HG03460 (cell line): ENCODE measurements around the gene KCNIP4.
"Not testable (repeated sequence)": the region's sequence is repeated elsewhere in the genome, so short reads cannot be mapped to it uniquely, and the experiment has no call there.

Source experiments
- ATAC-seq: cut with Tn5 transposase; IDR thresholded peaks from one replicate; pipeline ENCODE4 v1.9.1; 2021; ENCODE audit not compliant: unreplicated experiment

Gene KCNIP4

DNA sequence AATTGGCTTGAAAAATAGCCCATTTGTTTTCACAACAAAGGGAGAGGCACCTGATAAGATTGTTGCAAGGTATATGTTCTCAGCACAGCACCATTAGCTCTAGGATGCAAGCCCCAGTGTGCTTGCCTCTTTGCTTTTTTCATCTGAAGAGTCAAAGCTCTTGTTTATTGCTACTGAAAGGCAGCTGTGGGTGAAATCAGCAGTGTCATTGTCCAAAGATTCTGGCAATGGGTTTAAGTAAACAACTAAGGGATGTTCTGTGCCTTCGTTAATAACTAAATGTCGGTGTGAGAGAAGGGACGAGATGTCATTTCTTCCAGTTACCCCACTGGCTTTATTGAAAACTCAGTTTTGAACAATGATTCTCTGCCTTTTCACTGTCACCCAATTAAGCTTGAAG, 567.7 kb downstream of the KCNIP4 start:
- no peak for ATAC-seq

DNA sequence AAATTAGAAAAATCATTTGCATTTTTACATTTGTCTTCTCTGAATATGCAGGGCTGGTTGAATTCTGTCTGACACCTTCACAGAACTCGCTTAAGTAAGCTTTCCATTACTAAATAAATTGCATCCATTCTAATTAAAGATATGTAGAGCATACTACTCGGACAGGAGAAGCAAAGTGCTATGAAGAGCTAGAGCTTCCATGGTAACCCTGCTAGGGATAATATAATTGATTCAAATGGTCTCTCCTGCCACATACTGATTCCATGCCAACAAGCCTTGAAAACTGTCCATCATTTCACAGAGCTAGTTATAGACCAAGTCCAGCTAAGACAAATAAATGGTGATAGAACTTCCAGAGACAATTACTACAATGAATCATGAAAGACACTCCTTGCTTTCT, 571.5 kb downstream of the KCNIP4 start:
- no peak for ATAC-seq

DNA sequence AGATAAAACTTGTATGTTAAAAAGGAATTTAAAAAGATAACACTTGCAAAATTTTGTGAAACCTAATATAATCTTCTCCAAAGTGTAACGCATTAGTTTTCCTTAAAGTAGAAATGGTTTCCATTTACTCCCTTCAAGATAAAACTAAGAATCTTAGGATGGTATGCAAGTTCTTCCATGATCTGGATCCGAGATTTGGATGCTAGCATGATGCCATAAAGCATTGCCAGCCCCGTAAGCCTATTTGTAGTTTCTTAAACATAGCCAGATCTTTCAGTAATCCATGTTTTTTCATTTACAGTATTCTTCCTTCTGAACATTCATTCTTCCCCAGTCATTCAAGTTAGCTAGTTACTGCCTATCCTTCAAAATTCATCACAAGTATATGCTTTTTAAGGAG, 572.4 kb downstream of the KCNIP4 start:
- no peak for ATAC-seq

GRCh38 chr4:21374641-21375368, 573.8 kb downstream of the KCNIP4 start:
- no peak for ATAC-seq

GRCh38 chr4:21367567-21367966, 581.0 kb downstream of the KCNIP4 start:
- ATAC-seq = no peak

GRCh38 chr4:21366840-21367239, 581.7 kb downstream of the KCNIP4 start:
- ATAC-seq = no peak

DNA sequence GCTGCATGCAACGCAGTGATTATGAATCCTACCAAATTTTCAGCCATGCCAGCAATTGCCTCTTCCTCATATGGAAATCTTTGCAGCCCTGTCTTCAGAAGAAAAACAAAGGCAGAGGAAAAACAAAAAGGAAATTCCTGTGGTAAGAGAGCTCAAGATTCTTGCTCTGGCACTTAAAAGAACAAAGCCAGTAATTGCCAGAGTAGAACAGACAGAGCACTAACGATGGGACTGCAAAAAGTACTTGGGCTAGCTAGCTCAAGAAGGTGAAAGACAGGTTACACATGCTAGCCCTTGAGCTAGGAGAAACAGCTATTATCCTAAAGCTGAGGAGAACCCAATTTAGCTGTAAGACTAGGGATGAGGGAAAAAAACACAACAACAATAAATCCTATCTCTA, 582.3 kb downstream of the KCNIP4 start:
- no peak for ATAC-seq

DNA sequence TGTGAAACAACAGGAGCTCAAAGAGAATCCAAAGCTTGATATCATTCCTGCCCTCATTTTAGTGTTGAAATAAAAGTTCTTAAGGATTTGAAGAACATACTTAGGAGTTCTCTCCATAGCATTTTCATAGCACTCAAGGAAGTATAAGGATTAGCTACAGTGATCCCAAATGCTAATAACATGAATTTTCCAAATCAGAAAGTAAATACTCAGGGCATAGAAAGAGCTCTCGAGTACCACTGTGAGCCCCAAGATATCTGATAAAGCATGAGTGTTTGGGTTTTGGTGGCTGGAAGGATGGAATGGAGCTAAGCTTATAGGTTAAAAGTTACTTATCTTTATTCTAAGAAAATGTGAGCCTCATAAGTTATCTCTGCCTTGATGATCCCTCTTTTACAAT, 584.9 kb downstream of the KCNIP4 start:
- ATAC-seq = no peak

- not testable (repeated sequence) for ATAC-seq
Observed at GRCh38 chr4:21352354-21352753, 596.2 kb downstream of the KCNIP4 start.

- no peak for ATAC-seq
Observed at GRCh38 chr4:21347142-21347541, 601.4 kb downstream of the KCNIP4 start.

DNA sequence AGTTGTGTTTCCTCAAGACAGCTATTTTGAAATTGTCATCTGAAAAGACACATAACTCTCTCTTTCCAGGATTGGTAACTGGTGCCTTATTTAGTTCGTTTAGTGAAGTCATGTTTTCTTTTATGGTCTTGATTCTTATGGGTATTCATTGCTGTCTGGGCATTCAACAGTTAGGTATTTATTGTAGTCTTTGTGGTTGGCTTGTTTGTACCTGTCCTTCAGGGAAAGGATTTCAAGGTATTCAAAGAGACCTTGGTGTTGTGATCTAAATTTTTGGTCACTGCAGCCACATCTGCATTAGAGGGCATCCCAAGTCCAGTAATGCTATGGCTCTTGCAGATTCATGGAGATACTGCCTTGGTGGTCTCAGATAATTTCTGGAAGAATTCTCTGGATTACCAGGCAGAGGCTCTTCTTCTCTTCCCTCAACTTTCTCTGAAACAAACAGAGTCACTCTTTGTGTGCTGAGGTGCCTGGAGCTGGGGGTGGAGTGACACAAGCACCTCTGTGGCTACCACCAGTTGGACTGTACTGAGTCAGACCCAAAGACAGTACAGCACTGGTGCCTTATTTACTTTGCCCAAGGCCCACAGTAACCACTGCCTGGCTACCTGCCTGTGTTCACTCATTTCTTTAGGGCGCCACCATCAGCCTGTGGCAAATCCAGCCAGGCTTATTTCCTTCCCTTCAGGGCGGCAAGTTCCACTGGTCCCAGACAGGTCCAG, 620.4 kb downstream of the KCNIP4 start:
- no peak for ATAC-seq

- ATAC-seq = no peak
Observed at GRCh38 chr4:21320034-21320433, 628.5 kb downstream of the KCNIP4 start.

DNA sequence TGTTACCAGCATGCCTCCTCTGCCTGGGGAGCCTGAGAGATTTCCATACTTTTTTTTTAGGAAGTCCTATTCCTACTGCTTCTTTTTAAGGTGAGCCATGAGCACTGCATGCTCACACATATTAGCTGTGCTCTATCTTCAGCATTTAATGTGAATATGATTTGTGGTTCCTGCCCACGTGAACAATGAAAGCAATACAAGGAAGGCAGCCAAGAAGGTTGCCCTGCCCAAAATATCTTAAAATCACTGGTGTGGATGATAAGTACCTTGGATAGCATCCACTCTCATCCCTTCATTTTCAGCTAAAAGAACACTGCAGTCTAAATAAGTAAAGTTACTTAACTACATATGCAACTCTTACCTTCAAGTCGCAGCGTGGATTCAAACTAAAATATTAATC, 640.9 kb downstream of the KCNIP4 start:
- ATAC-seq = no peak

DNA sequence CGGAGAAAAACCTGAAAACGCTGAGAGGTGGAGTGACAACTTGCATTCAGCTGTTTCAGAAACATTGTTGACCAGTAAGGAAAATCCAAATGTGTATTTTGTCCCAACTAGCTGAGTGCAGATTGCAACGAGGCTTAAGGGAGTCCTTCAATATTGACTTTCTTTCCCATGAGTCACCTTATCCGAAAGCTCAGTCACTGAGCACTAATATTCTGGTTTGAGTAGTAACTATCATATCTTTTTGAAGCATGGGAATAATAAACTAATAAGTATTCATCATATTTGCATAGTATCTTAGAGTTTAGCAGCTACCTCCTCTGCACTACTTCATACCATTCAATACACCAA, 644.1 kb downstream of the KCNIP4 start:
- ATAC-seq = no peak

DNA sequence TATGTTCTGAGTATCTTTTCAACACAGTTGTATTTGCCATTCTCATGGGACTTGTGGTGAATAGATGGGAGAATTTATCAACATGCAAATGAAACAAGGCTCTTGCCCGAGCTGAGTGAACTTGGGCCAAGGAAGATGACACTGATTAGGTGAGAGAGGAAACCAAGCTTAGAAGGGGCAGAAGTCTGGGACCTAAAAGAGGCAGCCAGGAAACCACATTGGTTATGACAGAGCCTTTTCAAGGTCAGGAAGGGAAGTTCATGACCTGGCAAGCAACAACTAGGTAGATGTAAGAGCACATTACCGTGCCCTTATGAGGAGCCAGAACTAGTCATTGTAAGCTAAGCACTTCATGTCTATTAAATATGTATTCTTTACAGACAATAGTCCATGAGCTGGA, 658.0 kb downstream of the KCNIP4 start:
- peak; percentile 78 for ATAC-seq

DNA sequence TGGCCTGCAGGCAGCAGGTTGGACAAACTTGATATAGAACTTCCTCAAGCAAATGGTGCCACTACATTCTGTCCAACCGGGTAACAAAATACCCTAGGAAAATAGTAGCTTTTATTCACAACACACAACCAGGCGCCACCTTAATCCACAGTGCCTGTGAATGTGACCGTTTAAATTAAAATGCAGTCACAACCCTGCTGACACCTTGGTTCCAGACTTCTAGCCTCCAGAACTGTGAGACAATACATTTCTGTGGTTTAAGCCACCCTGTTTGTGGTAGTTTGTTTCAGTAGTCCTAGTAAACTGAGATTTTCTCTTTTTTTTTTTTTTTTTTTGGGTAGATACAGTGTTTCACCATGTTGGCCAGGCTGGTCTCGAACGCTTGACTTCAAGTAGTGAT, 672.5 kb downstream of the KCNIP4 start:
- ATAC-seq = no peak

DNA sequence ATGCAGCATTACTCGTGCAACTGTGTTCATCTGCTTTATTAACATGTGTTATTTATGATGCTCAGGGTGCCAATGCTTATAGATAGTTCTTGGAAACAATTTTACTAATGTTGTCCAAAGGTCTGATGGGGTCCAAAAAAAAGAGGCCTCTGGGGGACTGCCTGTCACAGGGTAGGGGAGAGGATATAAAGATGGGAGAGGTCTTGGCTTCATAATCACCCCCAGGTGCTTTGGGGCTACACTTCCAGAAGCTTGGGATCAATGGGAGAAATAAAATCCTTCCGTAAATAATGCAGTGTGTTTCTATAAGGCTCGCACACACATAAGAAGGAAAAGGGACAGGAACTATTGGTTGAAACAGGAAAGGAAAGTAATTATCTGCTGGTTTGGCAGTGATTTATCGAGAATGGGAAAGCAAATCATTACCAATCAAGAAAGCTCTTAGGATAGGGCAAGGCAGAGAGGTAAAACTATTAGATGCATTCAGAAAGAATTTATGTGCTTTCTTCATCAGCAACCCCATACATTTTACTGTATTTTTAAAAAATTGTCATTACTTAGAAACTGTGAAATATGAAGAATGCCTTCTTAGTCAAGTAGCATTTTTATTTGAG, 677.0 kb downstream of the KCNIP4 start:
- ATAC-seq = no peak

GRCh38 chr4:21248331-21248730, 700.2 kb downstream of the KCNIP4 start:
- ATAC-seq = no peak

DNA sequence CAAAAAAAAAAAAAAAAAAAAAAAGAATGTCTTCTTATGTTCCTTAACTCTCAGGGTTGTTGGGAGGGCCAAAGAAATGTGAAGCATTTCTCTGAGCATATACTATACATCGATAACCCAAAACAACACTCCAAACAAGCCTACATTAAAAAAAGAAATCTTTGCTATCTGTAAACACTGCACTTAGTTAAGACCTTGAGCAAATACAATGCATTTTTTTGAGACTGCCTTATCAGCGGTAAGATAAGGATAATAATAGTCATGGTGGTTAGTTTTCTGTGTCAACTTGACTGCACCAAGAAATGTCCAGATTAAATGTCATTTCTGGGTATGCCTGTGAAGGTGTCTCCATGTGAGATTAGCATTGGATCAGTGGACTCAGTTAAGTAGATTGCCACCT, 706.4 kb downstream of the KCNIP4 start:
- no peak for ATAC-seq

DNA sequence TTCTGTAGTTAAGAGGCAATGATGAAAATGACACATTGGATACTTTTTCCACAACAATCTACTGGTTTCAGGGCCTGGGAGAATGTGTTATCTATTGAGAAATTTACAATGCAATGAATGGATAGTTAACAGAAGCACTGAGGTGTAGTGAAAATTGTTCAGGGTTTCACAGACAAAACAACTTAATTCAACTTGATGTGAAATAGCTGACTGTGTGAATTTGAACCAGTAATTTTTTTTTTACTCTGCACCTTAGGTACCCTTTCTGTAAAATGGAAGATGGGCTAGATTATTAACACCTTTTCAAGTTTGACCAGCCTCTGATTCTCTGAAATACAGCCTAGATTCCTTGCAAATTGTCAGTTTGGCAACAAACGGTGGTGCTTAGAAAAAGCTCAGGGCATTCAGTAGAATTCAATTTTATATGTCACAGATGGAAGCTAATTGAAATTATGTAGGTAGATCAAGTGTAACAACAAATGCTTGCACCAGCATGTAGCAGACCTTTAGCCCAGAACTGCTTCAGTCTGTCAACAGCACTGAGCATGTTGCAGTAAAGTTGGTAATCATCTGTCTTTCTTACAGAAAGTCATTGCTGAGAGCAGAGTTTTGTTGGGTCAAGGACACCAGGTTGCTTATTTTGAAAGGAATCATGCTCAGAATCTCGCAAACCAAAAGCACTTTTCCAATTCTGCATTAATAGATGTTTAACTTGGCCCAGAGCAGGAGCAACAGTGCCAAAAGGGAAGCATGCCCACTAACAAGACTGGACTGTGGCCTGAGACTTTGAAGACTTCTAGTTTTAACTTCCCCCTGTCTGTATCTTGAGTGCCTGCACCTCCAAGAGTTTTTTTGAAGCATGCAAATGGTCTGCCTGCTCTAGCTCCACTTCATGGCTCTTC, 721.7 kb downstream of the KCNIP4 start:
- no peak for ATAC-seq

DNA sequence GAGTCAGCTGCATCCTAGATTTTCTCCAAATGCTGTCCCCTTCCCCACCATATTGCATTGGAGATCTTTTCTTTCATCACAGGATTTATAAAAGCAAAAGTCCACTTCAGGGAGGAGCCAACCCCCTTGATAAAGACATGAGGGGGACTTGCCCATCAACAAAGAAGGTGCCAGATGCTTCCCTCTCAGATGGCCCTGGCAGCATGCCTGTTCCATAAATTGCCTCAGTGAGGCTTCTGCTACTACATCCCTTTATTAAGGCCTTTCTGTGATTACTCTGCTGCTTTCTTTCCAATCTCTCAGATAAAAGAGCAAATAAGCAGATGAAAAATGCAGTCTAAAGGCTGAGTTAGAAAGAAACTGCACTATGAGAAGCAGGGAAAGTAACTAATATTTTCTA, 736.7 kb downstream of the KCNIP4 start:
- ATAC-seq = no peak
